HEK293 (cell line): Measurements from ENCODE around the gene TDRD9.

Experiments
- GLI4 ChIP-seq: fragments of 450-650 bp; formaldehyde crosslinking; IDR thresholded peaks from 2 replicates; pipeline ENCODE4 v1.5.1; 2016; ENCODE audit warnings: missing biosample characterization, missing genetic modification characterization
- KLF1 ChIP-seq: fragments of 450-650 bp; formaldehyde crosslinking; IDR thresholded peaks from 2 replicates; pipeline ENCODE4 v1.5.1; 2016; ENCODE audit warnings: missing biosample characterization, missing genetic modification characterization
- KLF17 ChIP-seq: fragments of 450-650 bp; formaldehyde crosslinking; IDR thresholded peaks from 2 replicates; pipeline ENCODE4 v1.5.1; 2016; ENCODE audit warnings: missing biosample characterization, missing genetic modification characterization
- PRDM1 ChIP-seq: fragments of 450-650 bp; formaldehyde crosslinking; IDR thresholded peaks from 2 replicates; pipeline ENCODE4; 2016; ENCODE audit warnings: missing biosample characterization, missing genetic modification characterization
- PRDM10 ChIP-seq: fragments of 450-650 bp; formaldehyde crosslinking; IDR thresholded peaks from 2 replicates; pipeline ENCODE4 v1.5.1; 2016; ENCODE audit warnings: missing biosample characterization, missing genetic modification characterization
- RBAK ChIP-seq: fragments of 450-650 bp; formaldehyde crosslinking; IDR thresholded peaks from 2 replicates; pipeline ENCODE4 v1.5.1; 2016; ENCODE audit warnings: missing biosample characterization, missing genetic modification characterization
- SCRT2 ChIP-seq: fragments of 450-650 bp; formaldehyde crosslinking; IDR thresholded peaks from 2 replicates; pipeline ENCODE4 v1.5.1; 2016; ENCODE audit warnings: missing biosample characterization, missing genetic modification characterization
- TRIM28 ChIP-seq: IDR thresholded peaks from 2 replicates; pipeline ENCODE4 v1.6.1; 2011; ENCODE audit warnings: low read length, control low read depth, borderline replicate concordance
- ZBTB17 ChIP-seq: fragments of 450-650 bp; formaldehyde crosslinking; IDR thresholded peaks from 2 replicates; pipeline ENCODE4 v1.5.1; 2016; ENCODE audit warnings: missing biosample characterization, missing genetic modification characterization
- ZEB2 ChIP-seq: fragments of 450-650 bp; formaldehyde crosslinking; IDR thresholded peaks from 2 replicates; pipeline ENCODE4 v1.5.1; 2016; ENCODE audit warnings: missing biosample characterization, missing genetic modification characterization
- ZIC2 ChIP-seq: fragments of 450-650 bp; formaldehyde crosslinking; IDR thresholded peaks from 2 replicates; pipeline ENCODE4 v1.5.1; 2016; ENCODE audit warnings: missing biosample characterization, missing genetic modification characterization
- ZNF10 ChIP-seq: fragments of 450-650 bp; formaldehyde crosslinking; IDR thresholded peaks from 2 replicates; pipeline ENCODE4 v1.5.1; 2017; ENCODE audit warnings: missing biosample characterization, missing genetic modification characterization
- ZNF157 ChIP-seq: fragments of 450-650 bp; formaldehyde crosslinking; IDR thresholded peaks from 2 replicates; pipeline ENCODE4 v1.5.1; 2016; ENCODE audit warnings: missing biosample characterization, missing genetic modification characterization
- ZNF2 ChIP-seq: fragments of 450-650 bp; formaldehyde crosslinking; IDR thresholded peaks from 2 replicates; pipeline ENCODE4 v1.5.1; 2016; ENCODE audit warnings: missing biosample characterization, missing genetic modification characterization
- ZNF24 ChIP-seq: fragments of 450-650 bp; formaldehyde crosslinking; IDR thresholded peaks from 2 replicates; pipeline ENCODE4 v1.5.1; 2016; ENCODE audit warnings: missing biosample characterization, missing genetic modification characterization
- ZNF341 ChIP-seq: fragments of 450-650 bp; formaldehyde crosslinking; IDR thresholded peaks from 2 replicates; pipeline ENCODE4; 2016; ENCODE audit warnings: low read depth, missing biosample characterization, missing genetic modification characterization
- ZNF366 ChIP-seq: fragments of 450-650 bp; formaldehyde crosslinking; conservative IDR thresholded peaks from 2 replicates; pipeline ENCODE4 v1.5.1; 2016; ENCODE audit warnings: missing biosample characterization, missing genetic modification characterization
- ZNF394 ChIP-seq: fragments of 450-650 bp; formaldehyde crosslinking; IDR thresholded peaks from 2 replicates; pipeline ENCODE4 v1.5.1; 2016; ENCODE audit warnings: missing biosample characterization, missing genetic modification characterization, mild to moderate bottlenecking, moderate library complexity, borderline replicate concordance
- ZNF416 ChIP-seq: fragments of 450-650 bp; formaldehyde crosslinking; IDR thresholded peaks from 2 replicates; pipeline ENCODE4 v1.5.1; 2016; ENCODE audit warnings: missing biosample characterization, missing genetic modification characterization
- ZNF433 ChIP-seq: fragments of 450-650 bp; formaldehyde crosslinking; IDR thresholded peaks from 2 replicates; pipeline ENCODE4 v1.5.1; 2016; ENCODE audit warnings: missing biosample characterization, missing genetic modification characterization, low read depth
- ZNF48 ChIP-seq: fragments of 450-650 bp; formaldehyde crosslinking; IDR thresholded peaks from 2 replicates; pipeline ENCODE4 v1.5.1; 2016; ENCODE audit warnings: missing biosample characterization, missing genetic modification characterization
- ZNF514 ChIP-seq: fragments of 450-650 bp; formaldehyde crosslinking; IDR thresholded peaks from 2 replicates; pipeline ENCODE4 v1.5.1; 2016; ENCODE audit warnings: missing biosample characterization, missing genetic modification characterization
- ZNF544 ChIP-seq: fragments of 450-650 bp; formaldehyde crosslinking; IDR thresholded peaks from 2 replicates; pipeline ENCODE4 v1.5.0; 2017; ENCODE audit warnings: missing biosample characterization, missing genetic modification characterization
- ZNF596 ChIP-seq: fragments of 450-650 bp; IDR thresholded peaks from 2 replicates; pipeline ENCODE4 v1.5.0; 2018; ENCODE audit warnings: missing biosample characterization, mild to moderate bottlenecking, missing genetic modification characterization, moderate library complexity
- ZNF600 ChIP-seq: fragments of 450-650 bp; formaldehyde crosslinking; IDR thresholded peaks from 2 replicates; pipeline ENCODE4 v1.5.1; 2016; ENCODE audit warnings: missing biosample characterization, missing genetic modification characterization
- ZNF610 ChIP-seq: fragments of 450-650 bp; formaldehyde crosslinking; IDR thresholded peaks from 2 replicates; pipeline ENCODE4 v1.5.1; 2016; ENCODE audit warnings: missing biosample characterization, missing genetic modification characterization, borderline replicate concordance
- ZNF629 ChIP-seq: fragments of 450-650 bp; formaldehyde crosslinking; IDR thresholded peaks from 2 replicates; pipeline ENCODE4 v1.5.1; 2017; ENCODE audit warnings: missing biosample characterization, missing genetic modification characterization
- ZNF639 ChIP-seq: fragments of 450-650 bp; formaldehyde crosslinking; IDR thresholded peaks from 2 replicates; pipeline ENCODE4 v1.5.1; 2016; ENCODE audit warnings: missing biosample characterization, missing genetic modification characterization
- ZNF654 ChIP-seq: fragments of 450-650 bp; formaldehyde crosslinking; IDR thresholded peaks from 2 replicates; pipeline ENCODE4 v1.5.1; 2016; ENCODE audit warnings: low read depth, missing biosample characterization, missing genetic modification characterization
- ZNF660 ChIP-seq: fragments of 450-650 bp; IDR thresholded peaks from 2 replicates; pipeline ENCODE4 v1.5.1; 2018; ENCODE audit warnings: missing biosample characterization, mild to moderate bottlenecking, missing genetic modification characterization
- ZNF791 ChIP-seq: fragments of 450-650 bp; formaldehyde crosslinking; IDR thresholded peaks from 2 replicates; pipeline ENCODE4 v1.5.1; 2016; ENCODE audit warnings: missing biosample characterization, missing genetic modification characterization
- ZXDB ChIP-seq: fragments of 450-650 bp; formaldehyde crosslinking; IDR thresholded peaks from 2 replicates; pipeline ENCODE4 v1.5.1; 2016; ENCODE audit warnings: missing biosample characterization, missing genetic modification characterization
- TF ChIP-seq, protein P1 (sequence below): fragments of 450-650 bp; formaldehyde crosslinking; IDR thresholded peaks from 2 replicates; pipeline ENCODE4 v1.5.1; 2017; ENCODE audit warnings: missing biosample characterization, missing genetic modification characterization
- TF ChIP-seq, protein P2 (sequence below): fragments of 450-650 bp; formaldehyde crosslinking; IDR thresholded peaks from 2 replicates; pipeline ENCODE4 v1.5.1; 2016; ENCODE audit warnings: missing biosample characterization, missing genetic modification characterization

TDRD9 gene

DNA sequence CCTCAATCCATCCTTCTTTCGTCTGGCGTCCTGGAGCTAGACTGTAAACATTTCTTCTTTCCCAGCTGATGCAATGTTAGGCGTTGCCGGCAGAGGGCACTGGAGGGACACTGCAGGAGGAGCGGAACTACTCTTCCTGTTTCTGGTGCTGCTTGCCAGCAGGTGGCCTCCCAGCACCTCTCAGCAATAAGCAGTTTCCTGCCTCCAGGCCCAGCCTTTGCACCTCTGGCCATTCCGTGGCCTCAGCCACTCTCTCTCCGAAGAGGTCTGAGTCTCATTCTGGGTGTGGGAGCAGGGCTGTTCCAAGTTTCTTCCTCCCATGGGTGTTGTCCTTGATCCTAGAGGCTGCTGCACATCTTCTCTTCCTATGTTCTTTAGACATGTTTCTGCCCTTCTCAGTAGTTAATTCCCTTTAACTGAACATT lies 149.8 kb downstream of the TDRD9 start (continued):
- TF ChIP-seq TRIM28 (peak; percentile 71; the same call in 1 of the 2 replicates), SCRT2 (tag by site-specific recombination) (peak; percentile 64; the same call in 1 of the 2 replicates), ZNF660 (tag by site-specific recombination) (peak; percentile 87), ZNF654 (tag by site-specific recombination) (peak; percentile 99), ZNF514 (tag by site-specific recombination) (no peak), ZNF394 (peak; percentile 75; the same call in 1 of the 2 replicates), GLI4 (no peak), KLF17 (tag by site-specific recombination) (peak; percentile 88), ZNF610 (peak; percentile 77), ZNF629 (peak; percentile 39; the same call in 1 of the 2 replicates), ZNF416 (tag by site-specific recombination) (no peak), ZNF791 (no peak), ZNF24 (peak; percentile 67; the same call in 1 of the 2 replicates), ZNF2 (0 out of 2 replicates have a peak, but pooled peaks have one; percentile 49), ZEB2 (tag by site-specific recombination) (0 out of 2 replicates have a peak, but pooled peaks have one; percentile 52), ZNF10 (no peak), ZNF596 (tag by site-specific recombination) (no peak), ZNF600 (tag by site-specific recombination) (0 out of 2 replicates have a peak, but pooled peaks have one; percentile 22), ZBTB17 (peak; percentile 85), ZNF48 (no peak), ZNF433 (no peak), ZXDB (tag by site-specific recombination) (0 out of 2 replicates have a peak, but pooled peaks have one; percentile 30), ZNF639 (tag by site-specific recombination) (0 out of 2 replicates have a peak, but pooled peaks have one; percentile 35), RBAK (tag by site-specific recombination) (no peak), ZNF341 (peak; percentile 84), KLF1 (tag by site-specific recombination) (peak; percentile 49; the same call in 1 of the 2 replicates), PRDM1 (tag by site-specific recombination) (peak; percentile 33; the same call in 1 of the 2 replicates), ZNF366 (tag by site-specific recombination) (0 out of 2 replicates have a peak, but pooled peaks have one; percentile 40), ZNF157 (tag by site-specific recombination) (no peak), PRDM10 (tag by site-specific recombination) (peak; percentile 70), ZIC2 (peak; percentile 76), ZNF544 (tag by site-specific recombination) (no peak)
- TF ChIP-seq, protein P1, sequence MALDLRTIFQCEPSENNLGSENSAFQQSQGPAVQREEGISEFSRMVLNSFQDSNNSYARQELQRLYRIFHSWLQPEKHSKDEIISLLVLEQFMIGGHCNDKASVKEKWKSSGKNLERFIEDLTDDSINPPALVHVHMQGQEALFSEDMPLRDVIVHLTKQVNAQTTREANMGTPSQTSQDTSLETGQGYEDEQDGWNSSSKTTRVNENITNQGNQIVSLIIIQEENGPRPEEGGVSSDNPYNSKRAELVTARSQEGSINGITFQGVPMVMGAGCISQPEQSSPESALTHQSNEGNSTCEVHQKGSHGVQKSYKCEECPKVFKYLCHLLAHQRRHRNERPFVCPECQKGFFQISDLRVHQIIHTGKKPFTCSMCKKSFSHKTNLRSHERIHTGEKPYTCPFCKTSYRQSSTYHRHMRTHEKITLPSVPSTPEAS = no peak
- TF ChIP-seq, protein P2, sequence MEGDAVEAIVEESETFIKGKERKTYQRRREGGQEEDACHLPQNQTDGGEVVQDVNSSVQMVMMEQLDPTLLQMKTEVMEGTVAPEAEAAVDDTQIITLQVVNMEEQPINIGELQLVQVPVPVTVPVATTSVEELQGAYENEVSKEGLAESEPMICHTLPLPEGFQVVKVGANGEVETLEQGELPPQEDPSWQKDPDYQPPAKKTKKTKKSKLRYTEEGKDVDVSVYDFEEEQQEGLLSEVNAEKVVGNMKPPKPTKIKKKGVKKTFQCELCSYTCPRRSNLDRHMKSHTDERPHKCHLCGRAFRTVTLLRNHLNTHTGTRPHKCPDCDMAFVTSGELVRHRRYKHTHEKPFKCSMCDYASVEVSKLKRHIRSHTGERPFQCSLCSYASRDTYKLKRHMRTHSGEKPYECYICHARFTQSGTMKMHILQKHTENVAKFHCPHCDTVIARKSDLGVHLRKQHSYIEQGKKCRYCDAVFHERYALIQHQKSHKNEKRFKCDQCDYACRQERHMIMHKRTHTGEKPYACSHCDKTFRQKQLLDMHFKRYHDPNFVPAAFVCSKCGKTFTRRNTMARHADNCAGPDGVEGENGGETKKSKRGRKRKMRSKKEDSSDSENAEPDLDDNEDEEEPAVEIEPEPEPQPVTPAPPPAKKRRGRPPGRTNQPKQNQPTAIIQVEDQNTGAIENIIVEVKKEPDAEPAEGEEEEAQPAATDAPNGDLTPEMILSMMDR (tag by site-specific recombination) = peak; percentile 100
